NCI-H510A (cell line): ENCODE measurements around the gene IFITM2.

ENCODE experiments used
- DNase-seq: peaks from one replicate; lab custom pipeline; 2025; lab: John Stamatoyannopoulos, UW

IFITM2 gene

GRCh38 chr11:293271-293851 is 14.3 kb upstream of the IFITM2 start:
- no peak for DNase-seq

GRCh38 chr11:293852-294661 is 13.6 kb upstream of the IFITM2 start:
- no peak for DNase-seq

- DNase-seq = no peak
Observed at GRCh38 chr11:294780-295179, 12.8 kb upstream of the IFITM2 start.

- DNase-seq = no peak
Observed at GRCh38 chr11:295351-296170, 12.1 kb upstream of the IFITM2 start.

GRCh38 chr11:296171-297050 is 11.2 kb upstream of the IFITM2 start:
- DNase-seq = no peak

- DNase-seq = no peak
Observed at GRCh38 chr11:297051-297585, 10.5 kb upstream of the IFITM2 start.

GRCh38 chr11:297586-298405 is 9.8 kb upstream of the IFITM2 start:
- DNase-seq = no peak

GRCh38 chr11:298406-299065 is 9.1 kb upstream of the IFITM2 start:
- DNase-seq = no peak

- DNase-seq = no peak
Observed at GRCh38 chr11:299081-299891, 8.3 kb upstream of the IFITM2 start, which contains the start of gene IFITM5. IFITM5 (minus strand) TSS chr11:299526; CDS start chr11:299490, 36 bp downstream.

- DNase-seq = no peak
Observed at GRCh38 chr11:299951-300735, 7.5 kb upstream of the IFITM2 start.

GRCh38 chr11:303363-303762 is 4.3 kb upstream of the IFITM2 start:
- DNase-seq = no peak

- no peak for DNase-seq
Observed at GRCh38 chr11:304061-304506, 3.5 kb upstream of the IFITM2 start.

GRCh38 chr11:304915-305843 is 2.4 kb upstream of the IFITM2 start:
- no peak for DNase-seq

- DNase-seq = no peak
Observed at GRCh38 chr11:305844-306211, 1.8 kb upstream of the IFITM2 start.

GRCh38 chr11:306645-307371 is 808 bp upstream of the IFITM2 start:
- no peak for DNase-seq
